ENCODE data around the gene BCL3. TPM values are rescaled to one million over a fixed set of nuclear protein-coding genes. Genes with fewer than 3 reads are reported as not detected.

BCL3 gene
- 10 to 100 TPM; 75.0 to 79.6 TPM for total RNA-seq

- Mint-ChIP-seq H3K4me1 (ENCODE audit: low read depth) (peaks cover 47% of the 10 kb centered on the region), H3K27ac (peak within 1 kb of the TSS; percentile 99), H3K4me3 (peak within 1 kb of the TSS; percentile 93), H3K27me3 (no peaks in the 10 kb centered on the region), H3K9me3 (no peaks in the 10 kb centered on the region), H3K36me3 (peaks cover 42% of the 10 kb centered on the region)
- intact Hi-C loops (cut with micrococcal nuclease), result loop anchor here (5.0 to 10.0 kb wide), 2 partner anchors 254 to 994 kb away; partner anchors contain the start of genes RELB and SMG9
- DNase-seq, result peak; percentile 88
- ChIA-PET POLR2A (interaction anchor here (1.4 kb wide), 1 partner anchor 20 kb away, joined by 3 read pairs; no protein-coding TSS in a partner anchor), CTCF (interaction anchor here (0.6 to 1.8 kb wide), 3 partner anchors 22 to 57 kb away, joined by 4 to 8 read pairs (median 4); no protein-coding TSS in a partner anchor)
Measured at GRCh38 chr19:44748426-44749254, at the start of gene BCL3. Gene BCL3 (plus strand): TSS chr19:44748708. CDS start chr19:44748791, 83 bp downstream.

- Mint-ChIP-seq H3K36me3 (no peaks in the 10 kb centered on the region), H3K27ac (no peak overlapping the region), H3K27me3 (no peaks in the 10 kb centered on the region), H3K4me1 (ENCODE audit: low read depth) (no peaks in the 10 kb centered on the region), H3K4me3 (no peak overlapping the region), H3K9me3 (no peaks in the 10 kb centered on the region)
- ChIA-PET POLR2A (no interaction called here), CTCF (interaction anchor here (1.1 kb wide), 1 partner anchor 23 kb away, joined by 3 read pairs; no protein-coding TSS in a partner anchor)
- intact Hi-C loops (cut with micrococcal nuclease), result no loop called here
- no peak for DNase-seq
Measured at GRCh38 chr19:44700547-44700946, 48.0 kb upstream of the BCL3 start.

- Mint-ChIP-seq H3K27me3 (no peaks in the 10 kb centered on the region), H3K4me3 (no peak overlapping the region), H3K27ac (no peak overlapping the region), H3K9me3 (no peaks in the 10 kb centered on the region), H3K36me3 (no peaks in the 10 kb centered on the region), H3K4me1 (ENCODE audit: low read depth) (no peaks in the 10 kb centered on the region)
- DNase-seq, result no peak
- ChIA-PET POLR2A (no interaction called here), CTCF (no interaction called here)
- intact Hi-C loops (cut with micrococcal nuclease), result no loop called here
Measured at GRCh38 chr19:44701228-44701627, 47.3 kb upstream of the BCL3 start.

GRCh38 chr19:44702551-44703176, 45.8 kb upstream of the BCL3 start:
- no peaks in the 10 kb centered on the region for H3K27me3 Mint-ChIP-seq

GRCh38 chr19:44703336-44704078, 45.0 kb upstream of the BCL3 start:
- ChIA-PET POLR2A (no interaction called here), CTCF (interaction anchor here (1.5 to 1.6 kb wide), 2 partner anchors 14 to 20 kb away, joined by 4 to 5 read pairs; no protein-coding TSS in a partner anchor)
- intact Hi-C loops (cut with micrococcal nuclease), result no loop called here
- H3K4me3 Mint-ChIP-seq, result no peak overlapping the region
- no peaks in the 10 kb centered on the region for H3K4me1 Mint-ChIP-seq (ENCODE audit: low read depth)
- no peaks in the 10 kb centered on the region for H3K9me3 Mint-ChIP-seq
- H3K36me3 Mint-ChIP-seq, result no peaks in the 10 kb centered on the region
- DNase-seq, result no peak
- H3K27ac Mint-ChIP-seq, result no peak overlapping the region
- no peaks in the 10 kb centered on the region for H3K27me3 Mint-ChIP-seq

More at GRCh38 chr19:44702551-44703176, 45.8 kb upstream of the BCL3 start:
- POLR2A ChIA-PET, result no interaction called here
- H3K4me1 Mint-ChIP-seq (ENCODE audit: low read depth), result no peaks in the 10 kb centered on the region
- intact Hi-C loops (cut with micrococcal nuclease), result no loop called here
- no peak for DNase-seq
- H3K9me3 Mint-ChIP-seq, result no peaks in the 10 kb centered on the region
- no peak overlapping the region for H3K4me3 Mint-ChIP-seq
- H3K27ac Mint-ChIP-seq, result no peak overlapping the region
- CTCF ChIA-PET, result interaction anchor here (0.6 to 1.6 kb wide), 4 partner anchors 13 to 139 kb away, joined by 3 to 5 read pairs (median 4); no protein-coding TSS in a partner anchor
- H3K36me3 Mint-ChIP-seq, result no peaks in the 10 kb centered on the region

GRCh38 chr19:44704982-44705381, 43.5 kb upstream of the BCL3 start:
- POLR2A ChIA-PET, result no interaction called here
- Mint-ChIP-seq H3K36me3 (no peaks in the 10 kb centered on the region), H3K27me3 (no peaks in the 10 kb centered on the region), H3K4me1 (ENCODE audit: low read depth) (no peaks in the 10 kb centered on the region), H3K27ac (no peak overlapping the region), H3K4me3 (no peak overlapping the region), H3K9me3 (no peaks in the 10 kb centered on the region)
- intact Hi-C loops (cut with micrococcal nuclease), result no loop called here
- DNase-seq, result no peak
- CTCF ChIA-PET, result interaction anchor here (0.7 to 1.8 kb wide), 2 partner anchors 19 to 66 kb away, joined by 3 to 5 read pairs; no protein-coding TSS in a partner anchor

GRCh38 chr19:44705502-44706010, 43.0 kb upstream of the BCL3 start:
- Mint-ChIP-seq H3K9me3 (no peaks in the 10 kb centered on the region), H3K4me3 (no peak overlapping the region), H3K36me3 (no peaks in the 10 kb centered on the region), H3K27ac (no peak overlapping the region), H3K4me1 (ENCODE audit: low read depth) (no peaks in the 10 kb centered on the region), H3K27me3 (no peaks in the 10 kb centered on the region)
- no peak for DNase-seq
- CTCF ChIA-PET, result interaction anchor here (1.8 kb wide), 1 partner anchor 65 kb away, joined by 5 read pairs; no protein-coding TSS in a partner anchor
- intact Hi-C loops (cut with micrococcal nuclease), result no loop called here
- POLR2A ChIA-PET, result no interaction called here

- Mint-ChIP-seq H3K36me3 (no peaks in the 10 kb centered on the region), H3K4me1 (ENCODE audit: low read depth) (no peaks in the 10 kb centered on the region), H3K9me3 (no peaks in the 10 kb centered on the region), H3K27me3 (no peaks in the 10 kb centered on the region), H3K4me3 (no peak overlapping the region), H3K27ac (no peak overlapping the region)
- no peak for DNase-seq
- POLR2A ChIA-PET, result no interaction called here
- intact Hi-C loops (cut with micrococcal nuclease), result no loop called here
- CTCF ChIA-PET, result interaction anchor here (1.4 to 3.1 kb wide), 3 partner anchors 17 to 64 kb away, joined by 4 to 13 read pairs (median 5); no protein-coding TSS in a partner anchor
Measured at GRCh38 chr19:44706506-44707236, 41.8 kb upstream of the BCL3 start.

GRCh38 chr19:44707794-44708193, 40.7 kb upstream of the BCL3 start:
- H3K9me3 Mint-ChIP-seq, result no peaks in the 10 kb centered on the region
- POLR2A ChIA-PET, result no interaction called here
- H3K27ac Mint-ChIP-seq, result no peak overlapping the region
- H3K36me3 Mint-ChIP-seq, result no peaks in the 10 kb centered on the region
- no peak overlapping the region for H3K4me3 Mint-ChIP-seq
- DNase-seq, result no peak
- H3K4me1 Mint-ChIP-seq (ENCODE audit: low read depth), result no peaks in the 10 kb centered on the region
- CTCF ChIA-PET, result interaction anchor here (1.4 to 3.1 kb wide), 3 partner anchors 16 to 137 kb away, joined by 4 to 13 read pairs (median 6); no protein-coding TSS in a partner anchor
- no peaks in the 10 kb centered on the region for H3K27me3 Mint-ChIP-seq
- intact Hi-C loops (cut with micrococcal nuclease), result no loop called here

- intact Hi-C loops (cut with micrococcal nuclease), result no loop called here
- ChIA-PET POLR2A (no interaction called here), CTCF (interaction anchor here (1.4 to 3.1 kb wide), 2 partner anchors 15 to 136 kb away, joined by 6 to 13 read pairs; no protein-coding TSS in a partner anchor)
- Mint-ChIP-seq H3K36me3 (no peaks in the 10 kb centered on the region), H3K4me3 (no peak overlapping the region), H3K27me3 (no peaks in the 10 kb centered on the region), H3K9me3 (no peaks in the 10 kb centered on the region), H3K27ac (no peak overlapping the region), H3K4me1 (ENCODE audit: low read depth) (no peaks in the 10 kb centered on the region)
- no peak for DNase-seq
Measured at GRCh38 chr19:44708940-44709339, 39.6 kb upstream of the BCL3 start.

Measured in activated CD4-positive, alpha-beta memory T cell treated with anti-CD3 and anti-CD28 coated beads for 36 hours (primary cell).